ENCODE measurements around the gene EXOC4. TPM values are rescaled to one million over a fixed set of nuclear protein-coding genes. Genes with fewer than 3 reads are reported as not detected.

EXOC4 gene
- polyA plus RNA-seq, 1 experiment: 45.9 TPM

DNA sequence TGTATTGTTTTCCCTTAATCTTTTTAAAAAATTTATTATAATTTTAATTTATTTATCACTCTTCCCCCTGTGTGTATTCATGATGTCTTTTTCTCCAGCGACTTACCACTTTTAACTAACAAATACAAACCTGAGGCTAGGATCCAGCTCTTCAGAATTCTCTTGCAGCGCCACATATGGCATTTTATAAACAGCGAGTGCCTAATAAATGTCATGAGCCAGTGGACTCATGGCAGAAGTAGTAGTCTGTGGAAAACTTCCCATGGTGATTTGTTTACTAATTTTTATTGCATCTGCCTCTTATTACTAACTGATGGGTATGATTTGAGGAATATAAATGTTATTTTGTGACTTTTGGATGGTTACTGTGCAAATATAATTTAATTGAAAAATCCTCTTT is 102.9 kb downstream of the EXOC4 start:
- ChIA-PET CTCF (no interaction called here), POLR2A (no interaction called here)
- TF ChIP-seq, protein P1, sequence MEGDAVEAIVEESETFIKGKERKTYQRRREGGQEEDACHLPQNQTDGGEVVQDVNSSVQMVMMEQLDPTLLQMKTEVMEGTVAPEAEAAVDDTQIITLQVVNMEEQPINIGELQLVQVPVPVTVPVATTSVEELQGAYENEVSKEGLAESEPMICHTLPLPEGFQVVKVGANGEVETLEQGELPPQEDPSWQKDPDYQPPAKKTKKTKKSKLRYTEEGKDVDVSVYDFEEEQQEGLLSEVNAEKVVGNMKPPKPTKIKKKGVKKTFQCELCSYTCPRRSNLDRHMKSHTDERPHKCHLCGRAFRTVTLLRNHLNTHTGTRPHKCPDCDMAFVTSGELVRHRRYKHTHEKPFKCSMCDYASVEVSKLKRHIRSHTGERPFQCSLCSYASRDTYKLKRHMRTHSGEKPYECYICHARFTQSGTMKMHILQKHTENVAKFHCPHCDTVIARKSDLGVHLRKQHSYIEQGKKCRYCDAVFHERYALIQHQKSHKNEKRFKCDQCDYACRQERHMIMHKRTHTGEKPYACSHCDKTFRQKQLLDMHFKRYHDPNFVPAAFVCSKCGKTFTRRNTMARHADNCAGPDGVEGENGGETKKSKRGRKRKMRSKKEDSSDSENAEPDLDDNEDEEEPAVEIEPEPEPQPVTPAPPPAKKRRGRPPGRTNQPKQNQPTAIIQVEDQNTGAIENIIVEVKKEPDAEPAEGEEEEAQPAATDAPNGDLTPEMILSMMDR (IDR thresholded peaks at IDR 0.05; ENCODE audit: insufficient read depth, low read depth, low read length): no peak

DNA sequence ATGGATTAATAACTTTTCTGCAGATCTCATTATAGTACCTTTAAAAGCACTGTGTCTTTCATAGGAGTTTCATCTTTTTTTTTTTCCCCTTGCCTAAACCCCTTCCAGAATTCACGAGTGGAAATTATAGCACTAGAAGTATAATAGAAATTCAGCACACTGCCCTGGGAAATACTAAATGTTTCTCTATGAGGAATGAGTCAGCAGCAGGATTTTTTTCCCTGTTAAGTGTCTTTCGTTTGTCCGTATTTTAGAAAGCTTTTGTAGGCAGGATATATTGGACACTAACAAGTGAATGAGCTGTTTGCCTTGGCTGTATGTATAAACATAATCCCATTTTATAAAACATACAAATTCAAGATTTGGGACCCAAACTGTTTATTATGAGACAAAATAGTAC is 105.8 kb downstream of the EXOC4 start:
- Histone ChIP-seq H3K36me3 (ENCODE audit: control insufficient read depth, insufficient read depth, low read length) (no peaks in the 10 kb centered on the region), H3K27me3 (ENCODE audit: control insufficient read depth, insufficient read depth, low read length) (no peaks in the 10 kb centered on the region), H3K4me3 (ENCODE audit: low read depth, low read length) (no peak overlapping the region)
- TF ChIP-seq, protein P1 (IDR thresholded peaks at IDR 0.05; ENCODE audit: insufficient read depth, low read depth, low read length): no peak
- POLR2A ChIA-PET: interaction anchor here (0.7 kb wide), 1 partner anchor 91 kb away, joined by 3 read pairs; no protein-coding TSS in a partner anchor
- CTCF ChIA-PET: interaction anchor here (1.3 kb wide), 1 partner anchor 14 kb away, joined by 4 read pairs; no protein-coding TSS in a partner anchor
- DNase-seq (ENCODE audit: low read depth): no peak

More for the DNA sequence above, 102.9 kb downstream of the EXOC4 start:
- Histone ChIP-seq H3K4me3 (ENCODE audit: low read depth, low read length) (no peak overlapping the region), H3K36me3 (ENCODE audit: control insufficient read depth, insufficient read depth, low read length) (no peaks in the 10 kb centered on the region), H3K27me3 (ENCODE audit: control insufficient read depth, insufficient read depth, low read length) (no peaks in the 10 kb centered on the region)
- no peak for DNase-seq (ENCODE audit: low read depth)

DNA sequence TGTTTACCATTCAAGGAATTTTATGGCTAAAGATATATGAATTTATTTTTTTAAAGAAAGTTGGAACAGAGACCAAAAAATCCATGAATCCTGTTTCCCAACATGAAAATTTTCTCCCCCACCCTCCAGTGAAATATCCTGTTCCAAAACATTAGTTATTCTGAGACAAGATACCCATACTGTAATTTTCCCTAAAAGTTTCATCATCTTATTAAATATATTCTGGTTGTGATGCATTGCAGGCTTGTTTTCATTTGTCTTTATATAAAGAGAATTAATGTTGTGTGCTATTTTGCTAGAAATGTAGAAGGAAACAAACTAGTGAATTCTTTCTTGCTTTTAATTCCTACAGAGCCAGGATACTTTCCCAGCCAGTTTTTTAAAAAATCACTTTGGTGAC is 106.6 kb downstream of the EXOC4 start:
- ChIA-PET POLR2A (interaction anchor here (0.7 kb wide), 1 partner anchor 92 kb away, joined by 3 read pairs; no protein-coding TSS in a partner anchor), CTCF (interaction anchor here (1.3 kb wide), 1 partner anchor 15 kb away, joined by 4 read pairs; no protein-coding TSS in a partner anchor)
- no peak overlapping the region for H3K4me3 ChIP-seq (ENCODE audit: low read depth, low read length)
- TF ChIP-seq, protein P1 (IDR thresholded peaks at IDR 0.05; ENCODE audit: insufficient read depth, low read depth, low read length): no peak
- DNase-seq (ENCODE audit: low read depth): no peak
- no peaks in the 10 kb centered on the region for H3K27me3 ChIP-seq (ENCODE audit: control insufficient read depth, insufficient read depth, low read length)
- H3K36me3 ChIP-seq (ENCODE audit: control insufficient read depth, insufficient read depth, low read length): no peaks in the 10 kb centered on the region

GRCh38 chr7:133360201-133360600 is 107.3 kb downstream of the EXOC4 start:
- TF ChIP-seq, protein P1 (IDR thresholded peaks at IDR 0.05; ENCODE audit: insufficient read depth, low read depth, low read length): no peak
- ChIA-PET CTCF (no interaction called here), POLR2A (no interaction called here)
- no peak for DNase-seq (ENCODE audit: low read depth)
- Histone ChIP-seq H3K27me3 (ENCODE audit: control insufficient read depth, insufficient read depth, low read length) (no peaks in the 10 kb centered on the region), H3K4me3 (ENCODE audit: low read depth, low read length) (no peak overlapping the region), H3K36me3 (ENCODE audit: control insufficient read depth, insufficient read depth, low read length) (no peaks in the 10 kb centered on the region)

- Histone ChIP-seq H3K4me3 (ENCODE audit: low read depth, low read length) (no peak overlapping the region), H3K27me3 (ENCODE audit: control insufficient read depth, insufficient read depth, low read length) (no peaks in the 10 kb centered on the region), H3K36me3 (ENCODE audit: control insufficient read depth, insufficient read depth, low read length) (no peaks in the 10 kb centered on the region)
- ChIA-PET POLR2A (no interaction called here), CTCF (no interaction called here)
- DNase-seq (ENCODE audit: low read depth): no peak
- TF ChIP-seq, protein P1 (IDR thresholded peaks at IDR 0.05; ENCODE audit: insufficient read depth, low read depth, low read length): no peak
Measured at GRCh38 chr7:133361806-133362205, 108.9 kb downstream of the EXOC4 start.
